Kidney glomerular epithelial cell (primary cell): Measurements from ENCODE around the gene GSTM1.

ENCODE experiments used
- DNase-seq: peaks from one replicate; lab custom pipeline; 2025; lab: John Stamatoyannopoulos, UW

The GSTM1 gene

DNA sequence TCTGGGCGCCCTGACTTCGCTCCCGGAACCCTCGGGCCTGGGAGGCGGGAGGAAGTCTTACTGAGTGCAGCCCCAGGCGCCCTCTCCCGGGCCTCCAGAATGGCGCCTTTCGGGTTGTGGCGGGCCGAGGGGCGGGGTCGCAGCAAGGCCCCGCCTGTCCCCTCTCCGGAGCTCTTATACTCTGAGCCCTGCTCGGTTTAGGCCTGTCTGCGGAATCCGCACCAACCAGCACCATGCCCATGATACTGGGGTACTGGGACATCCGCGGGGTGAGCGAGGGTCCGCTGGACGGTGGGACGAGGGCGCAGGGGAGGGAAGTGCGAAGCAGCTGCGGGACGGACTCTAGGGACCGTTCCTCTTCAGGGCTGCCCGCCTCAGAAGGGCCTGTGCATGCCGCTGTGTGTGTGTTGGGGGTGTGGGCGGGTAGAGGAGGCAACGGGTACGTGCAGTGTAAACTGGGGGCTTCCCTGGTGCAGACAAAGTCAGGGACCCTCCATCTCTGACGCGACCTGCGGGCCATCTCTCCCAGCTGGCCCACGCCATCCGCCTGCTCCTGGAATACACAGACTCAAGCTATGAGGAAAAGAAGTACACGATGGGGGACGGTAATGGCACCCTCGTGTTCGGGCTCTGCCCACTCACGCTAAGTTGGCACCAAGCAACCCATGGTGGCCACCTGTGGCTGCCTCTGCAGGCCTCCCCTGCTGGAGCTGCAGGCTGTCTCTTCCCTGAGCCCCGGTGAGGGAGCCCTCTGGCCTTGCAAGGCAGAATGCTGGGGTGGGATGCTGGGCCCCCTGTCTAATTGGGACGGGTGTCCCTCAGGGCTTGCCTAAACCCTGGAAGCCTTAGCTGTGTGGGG, at the start of gene GSTM1:
TSS of gene GSTM1 (plus strand) at position 177 of the 859 bp plus-strand sequence. CDS start at position 234, 57 bp downstream.
- DNase-seq: no peak

DNA sequence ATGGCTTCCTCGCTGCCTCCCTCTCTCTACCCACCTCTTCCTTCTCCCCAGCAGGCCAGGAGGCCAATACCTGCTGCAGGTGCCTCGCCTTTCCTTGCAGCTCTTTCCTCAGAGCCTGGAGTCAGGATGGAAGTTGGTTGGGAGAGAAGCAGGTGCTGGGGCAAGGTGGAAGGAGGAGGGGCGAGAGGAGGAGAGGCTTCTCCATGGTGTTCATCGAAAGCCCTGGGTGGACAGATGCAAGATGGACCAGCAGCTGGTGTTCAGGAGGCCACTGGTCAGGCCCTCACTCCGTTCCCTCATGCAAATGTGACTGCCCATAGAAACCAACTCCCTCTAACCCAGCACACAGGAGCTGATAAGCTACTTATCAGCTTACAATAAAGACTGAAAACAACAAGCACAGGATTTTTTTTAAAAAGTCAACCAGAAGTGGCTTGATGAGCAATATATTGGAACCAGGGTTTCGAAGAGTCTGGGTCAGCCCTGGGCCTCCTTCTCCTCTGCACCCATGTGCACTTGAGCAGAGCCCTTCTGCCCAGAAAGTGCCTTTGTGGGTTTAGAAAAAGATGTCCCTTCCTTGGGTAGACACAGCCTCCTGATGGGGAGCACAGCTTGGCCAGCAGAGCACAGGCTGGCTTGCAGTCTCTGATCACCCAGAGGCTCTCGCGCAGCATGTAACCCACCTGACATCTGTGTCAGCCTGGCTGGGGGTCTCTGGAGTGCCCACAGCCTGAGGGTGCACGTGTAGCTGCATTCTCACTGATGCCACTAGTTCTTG, 48.4 kb upstream of the GSTM1 start:
- DNase-seq: no peak

DNA sequence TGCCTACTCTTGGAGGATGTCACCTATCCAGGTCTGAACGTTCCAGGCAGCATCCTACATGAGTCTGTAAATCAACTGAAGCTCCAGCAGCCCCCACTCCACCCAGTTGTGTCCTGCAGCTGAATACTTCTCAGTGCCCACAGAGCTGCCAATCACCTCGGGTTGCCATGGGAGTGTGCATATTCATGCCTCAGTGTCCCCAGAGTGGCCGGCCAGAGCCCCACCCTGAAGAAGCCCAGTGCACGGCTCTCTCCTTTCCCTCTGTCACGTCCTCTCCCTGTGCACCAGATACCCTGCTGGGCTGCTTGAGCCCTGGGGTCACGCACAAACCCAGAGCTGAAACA, 47.8 kb upstream of the GSTM1 start:
- DNase-seq: no peak

DNA sequence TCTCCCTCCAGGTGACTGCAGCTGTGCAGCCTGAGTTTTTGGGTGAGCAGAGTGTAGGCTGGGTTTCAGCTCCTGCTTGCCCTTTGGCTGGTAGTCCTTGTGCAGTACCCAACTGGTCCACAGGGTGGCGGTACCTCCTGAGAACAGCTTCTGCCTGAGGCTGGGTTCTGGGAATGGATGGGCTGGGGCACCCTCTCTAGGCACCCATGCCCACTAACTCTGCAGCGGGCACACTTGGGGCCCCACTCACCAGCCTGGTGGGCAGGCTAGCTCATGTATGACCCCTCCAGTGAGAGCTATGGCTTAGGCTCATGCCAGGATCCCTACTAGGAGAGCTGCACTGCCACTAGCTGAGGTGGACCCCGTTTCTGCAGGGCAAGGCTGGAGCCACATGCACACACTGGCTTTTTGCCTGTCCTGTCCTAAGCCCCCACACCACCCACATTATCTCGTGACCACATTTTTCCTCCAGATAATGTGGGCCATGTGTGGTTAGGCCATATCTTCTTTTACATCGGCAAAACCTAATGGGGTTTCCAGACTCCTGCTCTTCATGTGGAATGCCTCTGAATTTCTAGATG, 47.2 kb upstream of the GSTM1 start:
- DNase-seq: peak; percentile 54

DNA sequence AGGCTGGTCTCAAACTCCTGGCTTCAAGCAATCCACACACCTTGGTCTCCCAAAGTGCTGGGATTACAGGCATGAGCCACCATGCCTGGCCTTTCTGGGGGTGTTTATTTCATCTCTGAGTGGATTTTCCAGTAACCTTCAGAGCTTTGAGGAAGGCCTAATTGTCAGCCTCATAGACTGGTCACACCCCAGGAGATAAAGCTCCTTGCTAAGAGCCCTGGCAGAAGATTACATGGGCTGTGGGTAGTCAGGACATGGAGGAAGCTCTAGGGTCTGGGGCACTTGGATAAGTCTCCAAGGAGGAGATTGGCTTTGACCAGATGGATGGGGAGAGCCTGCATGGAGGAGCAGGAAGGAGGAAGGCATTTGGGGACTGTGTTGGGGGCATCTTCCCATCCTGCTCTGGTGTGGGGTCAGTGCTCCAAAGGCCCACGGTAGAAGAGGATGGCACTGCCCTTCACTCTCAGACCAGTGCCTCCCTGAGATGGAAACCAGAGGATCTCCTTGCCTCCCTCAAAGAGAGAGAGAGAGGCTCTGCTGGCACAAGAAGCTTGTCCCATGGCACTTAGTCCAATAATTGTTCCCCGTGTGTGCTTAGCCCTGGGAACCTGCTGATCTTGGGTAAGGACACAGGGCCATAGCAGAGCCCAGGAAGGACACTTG, 46.4 kb upstream of the GSTM1 start:
- no peak for DNase-seq

DNA sequence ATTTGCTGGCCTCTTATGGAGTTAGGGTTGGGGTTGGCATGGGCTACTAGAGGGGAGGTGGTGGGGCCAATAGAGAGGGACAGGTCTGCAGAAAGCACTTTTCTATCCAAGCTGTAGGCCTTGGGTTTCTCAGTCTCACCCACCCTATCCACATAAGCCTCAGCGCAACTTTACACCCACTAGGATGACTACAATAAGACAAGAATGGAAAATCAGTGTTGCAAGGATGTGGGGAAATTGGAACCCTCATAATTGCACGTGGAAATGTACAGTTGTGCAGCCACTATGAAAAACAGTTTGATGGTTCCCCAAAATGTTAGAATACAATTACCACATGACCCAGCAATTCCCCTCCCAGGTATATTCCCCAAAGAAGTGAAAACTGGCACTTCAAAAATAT, 45.8 kb upstream of the GSTM1 start:
- DNase-seq: no peak

DNA sequence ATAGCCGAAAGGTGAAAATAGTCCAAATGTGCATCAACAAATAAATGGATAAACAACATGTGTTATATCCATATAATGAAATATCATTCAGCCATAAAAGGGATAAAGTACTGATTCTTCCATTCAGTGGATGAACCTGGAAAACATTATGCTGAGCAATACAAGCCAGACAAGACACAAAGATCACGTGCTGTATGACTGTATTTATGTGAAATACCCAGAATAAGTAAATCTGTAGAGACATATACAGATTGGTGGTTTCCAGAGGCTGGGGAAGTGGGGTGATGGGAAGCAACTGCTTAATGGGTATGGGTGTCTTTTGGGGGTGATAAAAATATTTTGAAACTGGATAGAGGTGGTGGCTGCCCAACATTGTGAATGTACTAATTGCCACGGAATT, 45.0 kb upstream of the GSTM1 start:
- DNase-seq: no peak

DNA sequence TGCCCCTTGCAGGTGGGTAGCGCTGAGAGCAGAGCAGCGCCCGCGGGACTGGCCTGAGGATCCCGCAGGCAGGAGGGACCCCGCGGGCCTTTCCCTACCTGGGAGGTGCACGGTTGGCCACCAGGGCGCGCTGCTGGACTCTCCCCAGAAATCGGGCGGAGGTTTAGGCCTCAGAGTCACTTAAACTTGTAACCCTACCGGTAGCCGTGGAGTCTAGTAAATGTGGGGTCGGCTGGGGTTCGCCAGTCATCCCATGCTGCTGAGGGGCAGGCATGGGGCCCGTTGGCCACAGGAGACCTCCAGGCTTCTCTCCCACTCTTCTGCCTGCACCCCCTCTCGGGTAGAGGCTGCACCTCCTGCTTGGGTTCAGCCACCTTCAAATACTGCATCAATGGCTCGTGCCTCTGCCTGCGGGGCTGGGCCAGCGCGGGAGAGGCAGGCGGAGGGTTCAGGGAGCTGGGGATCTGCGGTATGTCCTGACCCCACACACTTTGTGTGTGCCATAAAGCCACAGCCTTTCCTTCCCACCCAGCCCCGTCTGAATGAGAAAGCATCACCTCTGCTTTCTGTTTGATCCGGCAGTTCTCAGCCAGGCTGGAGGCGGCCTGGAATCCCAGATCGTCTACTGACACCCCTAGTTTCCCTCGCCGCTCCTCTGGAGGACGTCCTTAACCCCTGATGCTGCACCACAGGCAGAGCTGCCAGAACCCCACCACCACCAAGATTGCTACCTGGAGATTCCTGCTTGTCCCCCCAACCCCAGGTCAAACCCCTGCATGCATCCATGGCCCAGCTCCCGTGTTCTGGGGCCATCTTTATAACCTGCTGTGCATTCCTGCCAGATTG, 44.0 kb upstream of the GSTM1 start:
- DNase-seq: peak; percentile 74

DNA sequence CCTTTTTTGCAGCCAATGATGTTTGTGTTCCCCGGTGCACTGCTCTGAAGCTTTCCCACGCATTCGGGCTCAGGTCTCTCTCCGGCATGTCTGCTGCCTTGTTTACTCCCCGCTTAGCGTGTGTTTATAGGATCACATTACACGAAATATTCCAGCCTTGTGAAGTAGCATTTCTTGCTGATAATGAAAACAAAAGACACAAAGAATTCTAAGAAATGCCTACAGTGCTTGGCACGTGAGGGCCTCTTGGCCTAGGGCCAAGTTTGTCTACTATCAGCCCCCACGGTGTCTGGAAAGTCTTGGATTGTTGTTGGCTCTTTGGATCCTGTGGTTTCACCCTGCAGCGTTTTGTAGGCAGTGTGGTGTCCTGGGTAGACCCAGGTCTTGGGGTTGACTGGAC, 42.9 kb upstream of the GSTM1 start:
- DNase-seq: no peak

DNA sequence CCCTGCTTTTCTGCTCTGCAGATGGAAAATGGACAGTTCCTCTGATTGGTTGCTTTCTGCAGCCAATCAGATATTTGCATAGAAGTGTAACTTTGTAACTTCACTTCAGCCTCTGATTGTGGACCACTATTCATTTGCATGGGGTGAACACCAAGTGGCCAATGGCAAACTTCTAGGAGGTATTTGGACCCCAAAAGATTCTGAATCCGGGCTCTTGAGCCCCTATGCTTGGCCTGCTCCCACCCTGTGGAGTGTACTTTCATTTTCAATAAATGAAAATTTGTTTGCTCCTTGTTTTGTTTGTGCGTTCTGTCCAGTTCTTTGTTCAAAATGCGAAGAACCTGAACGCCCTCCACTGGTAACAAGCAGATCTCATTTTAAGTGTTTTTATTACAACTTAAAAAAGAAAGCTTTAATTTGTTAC, 38.1 kb upstream of the GSTM1 start:
- DNase-seq: no peak

DNA sequence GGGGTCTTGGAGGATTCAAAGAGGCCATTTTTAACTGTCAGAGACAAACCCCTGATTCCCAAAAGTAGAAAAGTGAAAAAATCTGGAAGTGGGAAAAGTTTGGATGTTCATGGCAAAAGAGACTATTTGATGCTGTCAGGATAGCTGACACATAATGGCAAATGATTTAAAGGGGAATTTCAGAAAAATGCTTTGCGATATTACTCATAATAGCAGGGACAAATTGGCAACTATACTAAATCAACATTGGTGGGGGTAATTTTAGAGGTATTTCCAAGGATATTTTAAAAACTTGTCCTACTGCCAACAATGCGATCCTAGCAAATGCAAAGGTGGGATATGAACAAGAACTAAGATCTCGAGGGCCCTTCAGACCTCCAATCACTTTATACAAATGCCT, 37.0 kb upstream of the GSTM1 start:
- DNase-seq: no peak

DNA sequence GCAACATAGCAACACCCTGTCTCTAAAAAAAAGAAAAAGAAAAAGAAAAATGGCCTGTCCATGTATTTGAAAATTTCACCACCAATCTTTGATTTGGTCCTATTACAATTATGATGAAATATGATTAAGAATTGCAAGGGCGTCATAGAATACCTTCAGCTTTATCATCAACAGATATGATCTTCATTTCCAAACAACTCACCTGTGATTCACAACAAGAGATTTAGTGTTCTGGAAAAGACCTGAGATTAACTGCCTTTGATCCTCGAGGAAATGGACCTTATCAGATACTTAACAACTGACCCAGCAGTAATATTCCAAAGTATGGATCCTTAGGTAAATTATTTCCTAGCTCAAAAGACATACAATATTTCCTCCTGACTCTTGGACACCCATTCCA, 35.2 kb upstream of the GSTM1 start:
- no peak for DNase-seq

DNA sequence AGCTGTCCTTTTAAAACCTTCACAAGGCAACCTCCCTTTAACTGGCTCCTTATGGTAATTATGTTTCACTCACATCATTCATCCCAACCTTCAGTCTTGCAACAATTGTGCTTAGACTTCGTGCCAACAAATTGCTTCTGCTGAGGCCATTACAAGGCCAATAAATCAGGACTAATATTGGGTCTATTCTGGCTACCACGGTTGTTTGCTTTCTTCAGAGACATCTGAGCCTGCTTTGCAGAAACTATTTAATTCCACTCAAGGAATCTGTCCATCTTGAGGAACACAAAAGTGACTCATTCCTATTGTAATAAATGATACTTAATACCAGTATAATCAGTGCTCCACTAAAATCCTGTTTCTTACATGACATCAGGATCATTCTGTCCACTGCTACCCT, 34.3 kb upstream of the GSTM1 start:
- no peak for DNase-seq

DNA sequence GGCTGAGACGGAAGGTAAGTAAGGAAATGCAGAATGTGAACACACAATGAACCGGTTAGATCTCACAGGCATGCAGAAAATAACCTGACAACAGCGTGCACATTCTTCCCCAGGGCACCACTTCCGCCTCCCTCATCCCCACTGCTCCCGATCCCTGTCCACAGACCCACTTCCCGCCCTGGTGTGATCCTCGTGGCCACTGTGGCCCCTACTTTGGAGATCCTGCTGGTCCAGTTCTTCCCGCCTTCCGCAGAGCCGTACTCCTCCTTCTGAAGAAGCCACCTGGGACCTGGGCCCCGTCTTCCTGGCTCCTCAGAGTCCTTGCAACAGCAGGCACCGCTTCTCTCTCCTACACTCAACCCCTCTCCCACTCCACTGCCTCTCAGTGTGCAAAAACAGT, 33.1 kb upstream of the GSTM1 start:
- no peak for DNase-seq

DNA sequence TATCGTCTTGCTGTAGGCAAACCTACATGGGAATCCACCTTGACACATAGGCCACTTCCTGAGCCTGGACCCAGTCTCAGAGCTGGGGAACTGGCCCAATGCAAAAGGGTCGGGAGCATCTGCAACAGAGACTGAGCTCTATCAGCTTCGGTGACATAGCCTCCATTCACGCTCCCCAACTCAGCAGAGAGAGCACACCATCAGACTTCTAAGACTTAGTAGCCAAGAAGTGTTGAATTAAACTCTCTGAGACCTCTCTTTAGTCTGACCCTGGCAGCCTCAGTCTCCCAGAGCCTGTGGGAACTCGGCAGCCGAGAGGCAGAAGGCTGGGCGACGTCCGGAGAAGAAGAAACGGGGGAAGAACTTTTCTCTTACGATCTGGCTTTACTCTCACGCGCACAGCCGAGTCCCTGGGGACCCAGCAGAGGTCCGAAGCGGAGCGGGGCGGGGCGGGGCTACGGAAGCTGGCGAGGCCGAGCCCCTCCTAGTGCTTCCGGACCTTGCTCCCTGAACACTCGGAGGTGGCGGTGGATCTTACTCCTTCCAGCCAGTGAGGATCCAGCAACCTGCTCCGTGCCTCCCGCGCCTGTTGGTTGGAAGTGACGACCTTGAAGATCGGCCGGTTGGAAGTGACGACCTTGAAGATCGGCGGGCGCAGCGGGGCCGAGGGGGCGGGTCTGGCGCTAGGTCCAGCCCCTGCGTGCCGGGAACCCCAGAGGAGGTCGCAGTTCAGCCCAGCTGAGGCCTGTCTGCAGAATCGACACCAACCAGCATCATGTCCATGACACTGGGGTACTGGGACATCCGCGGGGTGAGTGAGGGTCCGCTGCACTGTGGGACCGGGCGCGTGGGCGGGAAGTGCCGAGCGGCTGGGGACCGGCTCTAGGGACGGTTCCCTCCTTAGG, 31.8 kb upstream of the GSTM1 start, which contains the start of gene GSTM4:
TSS of gene GSTM4 (plus strand) at position 485 of the 905 bp plus-strand sequence. CDS start at position 776, 291 bp downstream.
- peak; percentile 40 for DNase-seq

DNA sequence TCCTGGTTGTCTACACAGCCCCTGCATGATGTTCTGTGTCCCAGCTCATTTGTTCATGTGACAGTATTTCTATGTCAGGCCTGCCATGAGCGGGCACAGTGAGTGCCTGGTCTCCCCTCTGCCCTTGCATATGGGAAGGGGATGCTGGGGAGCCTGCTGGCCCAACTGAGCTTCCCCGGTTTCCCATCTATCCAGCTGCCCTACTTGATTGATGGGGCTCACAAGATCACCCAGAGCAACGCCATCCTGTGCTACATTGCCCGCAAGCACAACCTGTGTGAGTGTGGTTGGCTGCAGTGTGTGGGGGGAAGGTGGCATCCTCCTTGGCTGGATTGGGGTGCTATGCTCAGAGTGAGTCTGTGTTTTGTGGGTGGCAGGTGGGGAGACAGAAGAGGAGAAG, 30.2 kb upstream of the GSTM1 start:
- no peak for DNase-seq

DNA sequence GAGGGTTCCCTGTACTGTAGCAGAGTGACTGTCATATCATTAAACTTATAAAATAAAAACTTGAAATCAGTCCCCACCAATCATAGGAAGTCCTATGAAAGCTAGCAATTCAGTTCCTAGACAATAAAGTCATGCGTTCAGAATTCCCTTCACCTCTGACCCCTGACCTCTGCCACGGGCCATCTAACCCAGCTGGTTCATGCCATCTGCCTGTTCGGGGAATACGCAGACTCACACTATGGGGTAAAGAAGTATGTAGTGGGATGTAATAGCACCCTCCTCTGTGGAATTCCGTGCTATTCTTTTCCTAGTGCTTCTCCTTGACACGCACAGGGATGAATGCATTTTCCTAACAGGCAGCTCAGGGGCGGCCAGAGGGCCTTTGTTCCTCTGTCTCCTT, 29.6 kb upstream of the GSTM1 start:
- no peak for DNase-seq

DNA sequence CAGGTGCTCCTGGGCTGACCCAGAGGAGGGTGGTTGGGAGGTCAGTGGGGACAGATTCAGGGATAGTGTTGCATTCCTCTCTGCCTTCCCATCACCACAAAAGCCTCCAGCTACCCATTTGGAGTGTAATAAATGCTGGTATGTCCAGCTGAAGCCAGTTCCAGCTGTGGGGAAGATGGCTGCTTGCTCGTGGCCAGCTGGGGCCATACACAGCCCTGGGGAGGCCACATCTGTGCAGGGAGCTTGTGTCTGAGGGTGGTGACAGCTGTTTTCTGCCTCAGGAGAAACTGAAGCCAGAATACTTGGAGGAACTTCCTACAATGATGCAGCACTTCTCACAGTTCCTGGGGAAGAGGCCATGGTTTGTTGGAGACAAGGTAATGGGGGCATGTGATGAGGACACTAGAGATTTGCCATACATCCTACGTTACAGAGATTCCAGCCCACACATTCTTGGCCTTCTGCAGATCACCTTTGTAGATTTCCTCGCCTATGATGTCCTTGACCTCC, 29.0 kb upstream of the GSTM1 start:
- no peak for DNase-seq

DNA sequence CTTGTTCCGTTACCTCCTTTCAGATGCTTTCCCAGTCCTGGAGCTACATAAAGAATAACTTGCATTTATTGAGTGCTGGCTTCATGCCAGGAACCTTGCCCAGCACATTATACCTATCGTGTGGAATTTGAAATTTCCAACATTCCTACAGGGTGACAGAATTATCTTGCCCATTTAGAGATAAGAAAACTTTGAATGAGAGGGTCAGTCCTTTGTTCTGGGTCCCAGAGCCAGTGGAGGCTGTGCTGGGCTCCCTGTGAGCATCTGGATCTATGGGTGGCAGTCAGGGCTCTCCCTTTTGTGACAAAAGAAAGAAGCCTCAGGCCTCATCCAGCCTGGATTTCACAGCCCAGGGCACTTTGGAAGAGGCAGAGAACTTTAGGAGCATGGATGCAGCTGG, 28.5 kb upstream of the GSTM1 start:
- peak; percentile 73 for DNase-seq
